ENCODE measurements around the gene MAGI2.
"Not testable (repeated sequence)": the region's sequence is repeated elsewhere in the genome, so short reads cannot be mapped to it uniquely, and the experiment has no call there.

Gene MAGI2

GRCh38 chr7:78594156-78594555 is 859.3 kb downstream of the MAGI2 start:
- DNase-seq, result no peak

DNA sequence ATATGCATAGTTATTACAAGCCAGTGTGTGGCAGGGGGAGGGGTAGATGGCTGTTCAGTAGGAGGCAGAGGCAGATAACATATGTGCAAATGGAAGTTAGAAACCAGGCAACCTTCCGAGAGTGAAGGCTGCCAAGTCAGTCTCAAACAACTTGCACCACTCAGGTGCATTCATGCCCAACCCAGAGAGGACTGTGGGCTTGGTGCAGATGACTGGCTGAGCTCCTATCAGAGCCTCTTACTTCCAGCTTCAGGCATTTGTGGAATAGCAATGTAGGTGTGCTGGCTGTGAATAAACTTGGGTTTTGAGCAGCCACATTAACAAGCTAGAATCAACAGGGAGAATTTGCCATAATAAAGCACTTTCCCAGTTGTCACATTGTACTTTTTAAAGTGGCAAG is 865.1 kb downstream of the MAGI2 start:
- no peak for DNase-seq

- no peak for DNase-seq
These were observed 865.9 kb downstream of the MAGI2 start for GRCh38 chr7:78587443-78588044.

GRCh38 chr7:78585980-78586379 is 867.5 kb downstream of the MAGI2 start:
- no peak for DNase-seq

DNA sequence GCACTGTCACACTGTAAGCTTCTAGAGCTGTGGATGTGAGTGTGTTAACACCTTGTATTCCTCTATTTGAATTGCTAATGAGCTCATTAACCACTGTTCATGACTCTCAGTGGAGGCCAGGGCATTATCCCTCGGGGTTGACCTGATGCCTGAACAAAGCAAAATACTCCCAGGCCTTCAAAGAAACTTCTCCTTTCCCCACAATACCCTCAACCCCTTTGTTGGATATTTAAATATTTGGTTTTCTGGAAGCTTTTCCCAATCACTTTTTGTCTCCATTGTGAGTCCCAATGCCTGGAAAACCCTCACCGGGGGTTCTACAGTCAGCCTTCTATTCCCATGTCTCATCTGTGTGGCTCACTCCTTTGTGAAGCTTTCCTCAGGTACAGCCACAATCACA is 874.8 kb downstream of the MAGI2 start:
- no peak for DNase-seq

- not testable (repeated sequence) for DNase-seq
These were observed 876.1 kb downstream of the MAGI2 start for GRCh38 chr7:78577174-78577952.

DNA sequence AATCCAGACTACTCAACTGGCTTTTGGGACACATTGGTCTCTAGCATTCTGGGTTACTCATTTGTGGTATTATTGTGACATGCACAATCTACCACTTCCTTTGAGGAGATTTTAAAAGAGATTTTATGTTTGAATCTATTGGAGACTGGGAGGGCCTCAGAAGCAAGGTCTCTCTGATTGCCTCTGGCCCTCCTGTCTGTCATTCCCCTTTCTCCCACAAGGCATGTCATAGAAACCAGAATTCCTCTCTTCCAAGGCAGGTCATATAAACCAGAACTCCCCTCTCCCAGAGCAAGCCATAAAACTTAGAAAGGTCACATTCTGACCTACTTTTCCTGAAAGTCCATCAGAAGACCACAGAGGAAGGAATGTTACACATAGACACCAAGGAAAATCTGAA is 877.2 kb downstream of the MAGI2 start:
- no peak for DNase-seq

- no peak for DNase-seq
These were observed 882.2 kb downstream of the MAGI2 start for GRCh38 chr7:78571292-78571691.

DNA sequence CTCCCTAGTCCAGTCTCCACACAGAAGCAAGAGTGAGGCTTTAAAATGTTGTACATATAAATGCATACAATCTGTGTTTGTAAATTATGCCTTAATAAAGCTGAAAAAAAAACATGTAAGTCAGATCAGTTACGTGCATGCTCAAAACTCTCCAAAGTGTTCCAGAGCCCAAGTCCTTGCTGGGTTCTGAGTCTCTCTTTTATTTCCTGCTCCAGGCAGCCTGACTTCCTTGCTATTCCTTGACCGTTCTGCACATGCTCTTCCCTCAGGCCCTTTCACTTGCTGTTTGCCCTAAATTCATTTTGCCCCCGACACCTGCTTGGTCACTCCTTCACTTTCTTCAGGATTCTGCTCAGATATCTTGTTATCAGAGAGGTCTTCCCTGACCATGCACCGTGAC is 884.8 kb downstream of the MAGI2 start:
- no peak for DNase-seq

DNA sequence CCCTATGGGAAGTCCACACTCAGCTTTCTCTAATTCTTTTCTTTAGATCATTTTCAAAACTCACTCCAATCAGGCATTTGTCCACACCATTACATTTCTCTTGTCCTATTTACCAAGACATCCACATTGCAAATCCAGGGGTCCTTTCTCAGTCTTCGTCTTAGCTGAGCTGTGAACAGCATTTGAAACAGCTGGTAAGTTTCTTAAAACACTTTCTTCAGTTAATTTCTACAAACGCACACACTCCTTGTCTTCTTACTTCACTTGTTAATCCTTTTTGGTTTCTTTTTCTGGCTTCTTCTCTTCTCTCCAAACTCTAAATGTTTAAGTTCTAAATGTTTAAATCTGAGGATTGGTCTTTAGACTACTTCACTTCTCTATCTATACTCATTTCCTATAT is 885.6 kb downstream of the MAGI2 start:
- DNase-seq, result no peak

- DNase-seq, result no peak
These were observed 887.7 kb downstream of the MAGI2 start for GRCh38 chr7:78565784-78566183.

DNA sequence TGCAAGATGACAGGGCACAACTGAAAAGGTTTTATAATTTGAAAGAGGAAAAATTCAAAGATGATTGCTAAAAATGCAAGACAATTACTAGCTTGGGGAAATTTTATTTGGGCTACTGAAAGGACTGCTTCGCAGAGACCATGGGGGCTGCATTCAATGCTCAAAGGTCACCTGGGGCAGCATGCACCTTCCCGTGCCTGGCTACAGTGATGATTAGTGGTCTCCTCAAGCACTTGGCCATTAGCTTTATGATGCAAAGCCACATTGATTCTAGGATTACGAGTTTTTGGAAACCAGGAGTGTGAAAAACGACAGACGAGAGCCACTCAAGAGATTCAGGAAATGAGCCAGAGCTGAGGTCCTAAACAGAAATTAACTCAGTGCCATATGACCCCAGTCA is 890.3 kb downstream of the MAGI2 start:
- DNase-seq, result no peak

DNA sequence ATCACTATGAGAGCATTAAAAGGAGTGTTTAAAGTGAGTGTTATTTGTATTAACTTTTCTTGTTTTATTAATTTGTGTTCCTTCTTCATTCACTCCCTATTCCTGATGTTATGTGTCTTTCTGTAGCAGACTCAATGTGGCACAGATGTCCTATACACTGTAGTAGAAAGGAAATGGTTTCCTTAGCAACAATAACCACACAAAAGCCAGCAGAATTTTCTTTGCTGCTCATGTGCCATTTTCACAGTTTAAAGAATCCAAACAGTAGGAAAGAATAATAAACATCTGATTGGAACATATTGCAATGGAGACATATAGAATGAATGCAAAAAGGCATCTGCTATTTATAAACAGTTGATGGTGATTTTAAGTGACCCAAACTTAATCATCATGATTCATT is 891.3 kb downstream of the MAGI2 start:
- no peak for DNase-seq

DNA sequence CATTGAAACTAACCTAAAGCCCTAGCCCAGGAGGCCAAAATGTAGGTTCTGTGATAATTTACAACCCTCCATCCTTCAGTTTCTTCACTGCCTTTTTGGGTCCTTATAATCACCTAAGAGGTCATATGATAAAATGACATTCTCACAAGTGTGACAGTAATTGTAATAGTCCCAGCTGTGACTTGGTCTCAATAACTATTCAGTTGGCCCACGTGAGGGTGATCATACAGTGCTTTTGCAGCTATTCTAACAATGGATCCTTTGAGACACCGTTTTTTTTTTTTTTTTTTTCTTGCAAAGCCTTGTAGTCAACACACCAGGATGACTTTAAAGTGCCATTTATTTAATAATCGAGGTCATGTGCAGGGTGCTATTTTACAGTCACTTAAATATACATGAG is 894.9 kb downstream of the MAGI2 start:
- DNase-seq, result no peak

DNA sequence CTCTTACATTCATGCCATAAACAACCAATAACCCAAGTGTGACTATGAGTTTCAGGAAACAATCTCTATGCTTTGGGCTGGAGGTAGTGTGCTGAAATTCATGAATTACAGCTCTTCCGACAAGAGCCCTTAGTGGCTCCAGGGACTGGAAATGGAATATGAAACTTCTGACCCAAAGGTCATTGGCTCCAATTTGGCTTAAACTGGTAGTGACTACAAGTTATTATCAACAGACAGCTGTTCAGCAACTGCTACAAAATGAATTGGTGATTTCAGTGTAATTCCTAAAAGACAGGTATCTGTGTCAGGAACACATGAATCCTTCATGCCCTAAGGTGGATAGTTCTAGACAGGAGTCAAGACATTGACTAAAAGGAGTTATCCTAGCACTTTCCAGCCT is 909.5 kb downstream of the MAGI2 start:
- no peak for DNase-seq

DNA sequence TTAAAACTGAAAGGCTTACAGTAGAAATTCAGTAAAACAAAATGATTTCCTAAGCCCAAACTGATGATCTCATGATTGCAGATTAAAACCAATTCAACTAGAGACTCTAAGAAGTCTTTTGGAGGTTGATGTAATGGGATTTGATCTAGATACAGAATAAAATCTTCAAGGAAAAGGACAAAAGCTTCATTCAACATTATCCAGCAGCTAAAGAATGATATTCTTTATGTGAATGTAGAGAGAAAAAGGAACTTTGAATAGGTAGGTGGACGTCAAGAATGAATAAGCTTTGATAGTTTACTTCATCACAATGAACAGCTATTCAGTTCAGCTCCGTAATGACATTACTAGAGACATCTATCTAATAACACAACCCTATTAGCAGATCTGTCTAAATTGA is 910.5 kb downstream of the MAGI2 start:
- no peak for DNase-seq

GRCh38 chr7:78542541-78542940 is 910.9 kb downstream of the MAGI2 start:
- DNase-seq, result no peak

DNA sequence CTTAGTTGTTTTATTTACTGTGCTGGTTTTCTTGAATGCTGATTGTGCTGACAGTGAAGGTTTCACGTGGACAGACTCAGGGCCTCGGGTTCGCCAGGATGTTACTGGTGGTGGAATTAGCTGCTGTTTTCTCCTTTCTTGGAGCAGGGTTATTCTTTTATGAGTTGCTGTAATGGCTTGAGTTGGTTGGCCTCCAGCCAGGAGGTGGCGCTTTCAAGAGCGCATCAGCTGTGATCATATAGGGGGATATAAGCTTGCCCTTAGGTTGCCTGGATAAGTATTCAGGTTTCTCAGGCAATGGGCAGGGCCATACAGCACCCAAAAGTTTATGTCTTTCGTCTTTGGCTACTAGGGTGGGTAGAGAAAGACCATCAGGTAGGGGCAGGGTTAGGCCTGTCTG is 913.6 kb downstream of the MAGI2 start:
- no peak for DNase-seq

GRCh38 chr7:78535655-78536054 is 917.8 kb downstream of the MAGI2 start:
- no peak for DNase-seq

DNA sequence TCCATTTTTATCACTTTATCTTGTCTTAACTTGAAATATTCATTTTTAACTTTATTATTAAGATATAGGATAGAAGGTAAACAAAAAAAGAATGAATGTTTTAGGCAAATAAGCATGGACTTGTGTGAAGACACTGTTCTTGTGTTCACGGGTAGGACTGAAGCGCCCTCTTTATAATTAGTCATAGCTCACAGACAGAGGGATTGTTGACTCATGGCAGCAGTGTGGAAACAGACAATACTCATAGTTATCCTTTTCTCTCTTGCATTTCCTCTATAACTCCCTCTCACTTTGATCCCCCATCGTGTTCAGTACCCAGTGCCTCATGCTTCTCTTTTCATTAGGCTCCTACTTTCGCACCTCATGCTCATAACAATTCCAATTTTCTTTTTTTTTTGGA is 923.1 kb downstream of the MAGI2 start:
- DNase-seq, result no peak

DNA sequence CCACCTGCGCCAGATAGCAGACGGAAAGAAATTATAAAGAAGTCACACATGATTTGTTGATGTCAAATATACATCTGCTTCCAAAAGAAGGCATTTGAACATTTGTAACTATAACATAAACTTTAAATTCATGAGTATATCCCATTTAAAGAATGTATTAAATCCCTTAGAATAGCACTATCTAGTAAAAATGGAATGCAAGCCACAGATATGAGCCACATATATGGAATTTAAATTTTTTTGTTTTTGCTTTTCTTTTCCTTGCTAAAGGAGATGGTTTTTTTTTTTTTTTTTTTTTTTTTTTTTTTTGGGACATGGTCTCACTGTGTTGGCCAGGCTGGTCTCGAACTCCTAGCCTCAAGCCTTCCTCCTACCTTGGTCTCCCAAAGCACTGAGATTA is 924.1 kb downstream of the MAGI2 start:
- no peak for DNase-seq

DNA sequence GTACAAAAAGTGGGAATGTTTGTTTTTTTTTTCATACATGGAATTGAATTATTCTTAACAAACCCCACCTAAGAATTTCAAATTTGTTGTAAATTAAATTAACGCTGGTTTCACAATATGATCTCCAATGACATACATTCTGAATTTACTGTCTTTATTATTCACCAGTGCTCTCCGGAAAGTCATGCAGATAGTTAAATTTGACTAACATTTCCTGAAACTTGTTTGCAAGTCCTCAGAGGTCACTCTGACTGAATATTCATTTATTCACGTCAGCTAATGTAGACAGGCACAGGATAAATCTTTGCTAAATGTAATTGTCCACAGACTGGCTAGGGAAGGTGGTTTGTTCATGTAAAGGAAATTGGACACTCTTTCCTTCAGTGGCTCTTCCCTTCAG is 924.5 kb downstream of the MAGI2 start:
- no peak for DNase-seq

- no peak for DNase-seq
These were observed 929.5 kb downstream of the MAGI2 start for GRCh38 chr7:78523930-78524329.

DNA sequence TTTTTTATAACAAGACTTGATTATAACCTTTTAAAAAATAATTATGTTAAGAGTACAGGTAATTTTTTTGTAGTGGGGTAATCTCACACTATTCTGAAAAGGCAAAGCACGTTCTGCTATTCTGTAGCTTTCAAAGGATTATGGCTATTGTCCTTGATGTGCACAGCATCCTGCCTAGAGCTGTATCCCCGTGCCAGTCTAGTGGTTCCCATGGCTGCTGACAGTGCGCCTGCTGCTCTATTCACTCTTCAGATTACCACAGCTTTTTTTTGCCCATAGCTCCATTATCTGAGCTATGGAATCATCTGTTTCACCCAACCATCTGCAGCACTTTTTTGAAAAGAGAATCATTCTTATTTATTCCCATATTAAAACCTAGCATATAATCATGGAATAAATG is 931.5 kb downstream of the MAGI2 start:
- no peak for DNase-seq

- no peak for DNase-seq
These were observed 937.0 kb downstream of the MAGI2 start for GRCh38 chr7:78516450-78516849.
